GM18867 (cell line): ENCODE measurements around the gene KIF19.

Source experiments
- ATAC-seq: cut with Tn5 transposase; IDR thresholded peaks from one replicate; pipeline ENCODE4 v1.9.1; 2021; ENCODE audit warnings: mild to moderate bottlenecking, moderate library complexity; ENCODE audit not compliant: unreplicated experiment

The KIF19 gene

GRCh38 chr17:74304184-74304583, 21.8 kb upstream of the KIF19 start:
- ATAC-seq: no peak

GRCh38 chr17:74305865-74306654, 20.0 kb upstream of the KIF19 start:
- no peak for ATAC-seq

- ATAC-seq: no peak
Observed at GRCh38 chr17:74307984-74308773, 17.8 kb upstream of the KIF19 start.

GRCh38 chr17:74309902-74310301, 16.1 kb upstream of the KIF19 start:
- ATAC-seq: no peak

- no peak for ATAC-seq
Observed at GRCh38 chr17:74314877-74315276, 11.1 kb upstream of the KIF19 start.

- ATAC-seq: no peak
Observed at GRCh38 chr17:74316220-74316619, 9.8 kb upstream of the KIF19 start.

- no peak for ATAC-seq
Observed at GRCh38 chr17:74317071-74317470, 9.0 kb upstream of the KIF19 start.

- ATAC-seq: no peak
Observed at GRCh38 chr17:74318391-74318790, 7.6 kb upstream of the KIF19 start.

- ATAC-seq: no peak
Observed at GRCh38 chr17:74324521-74324920, 1.5 kb upstream of the KIF19 start.

- ATAC-seq: no peak
Observed at GRCh38 chr17:74325376-74325742, 667 bp upstream of the KIF19 start.

- ATAC-seq: no peak
Observed at GRCh38 chr17:74326506-74326905, 480 bp downstream of the KIF19 start.

GRCh38 chr17:74328487-74328886, 2.5 kb downstream of the KIF19 start:
- no peak for ATAC-seq

- no peak for ATAC-seq
Observed at GRCh38 chr17:74329378-74329777, 3.4 kb downstream of the KIF19 start.

GRCh38 chr17:74330446-74330845, 4.4 kb downstream of the KIF19 start:
- ATAC-seq: no peak

- no peak for ATAC-seq
Observed at GRCh38 chr17:74332017-74332650, 6.1 kb downstream of the KIF19 start.

- no peak for ATAC-seq
Observed at GRCh38 chr17:74332763-74333283, 6.8 kb downstream of the KIF19 start.

GRCh38 chr17:74334393-74335039, 8.5 kb downstream of the KIF19 start:
- ATAC-seq: no peak

- no peak for ATAC-seq
Observed at GRCh38 chr17:74335529-74336062, 9.6 kb downstream of the KIF19 start.

- no peak for ATAC-seq
Observed at GRCh38 chr17:74336307-74336706, 10.3 kb downstream of the KIF19 start.

- ATAC-seq: no peak
Observed at GRCh38 chr17:74337834-74338500, 11.9 kb downstream of the KIF19 start.
